Neuron (in vitro differentiated cells): ENCODE data around the gene CALHM5.
"Not testable (repeated sequence)": the region's sequence is repeated elsewhere in the genome, so short reads cannot be mapped to it uniquely, and the experiment has no call there.

Experiments used
- H2AFZ ChIP-seq: one replicate; pipeline ENCODE4 v1.6.1; 2013; ENCODE audit warnings: low read depth, mild to moderate bottlenecking, inconsistent platforms, low read length, moderate library complexity
- H3K27me3 ChIP-seq: one replicate; pipeline ENCODE4 v1.6.1; 2013; ENCODE audit warnings: low read length; ENCODE audit not compliant: insufficient read depth
- H3K36me3 ChIP-seq: one replicate; pipeline ENCODE4 v1.6.1; 2013; ENCODE audit warnings: low read length; ENCODE audit not compliant: insufficient read depth
- H3K4me1 ChIP-seq: one replicate; pipeline ENCODE4 v1.6.1; 2013; ENCODE audit warnings: low read length; ENCODE audit not compliant: insufficient read depth
- H3K4me3 ChIP-seq: 2 replicates; pipeline ENCODE4 v1.5.1; 2013; ENCODE audit warnings: mild to moderate bottlenecking, low read length, moderate library complexity
- H3K9me3 ChIP-seq: one replicate; pipeline ENCODE4 v1.6.1; 2013; ENCODE audit warnings: low read length

The CALHM5 gene

GRCh38 chr6:116483616-116484015 lies 27.8 kb upstream of the CALHM5 start:
- no peaks in the 10 kb centered on the region for H3K36me3 ChIP-seq
- H3K27me3 ChIP-seq, result no peaks in the 10 kb centered on the region
- H3K4me1 ChIP-seq, result no peaks in the 10 kb centered on the region
- H3K4me3 ChIP-seq, result no peak overlapping the region
- no peak overlapping the region for H2AFZ ChIP-seq
- H3K9me3 ChIP-seq, result no peaks in the 10 kb centered on the region

- Histone ChIP-seq H2AFZ (no peak overlapping the region), H3K4me3 (no peak overlapping the region), H3K9me3 (no peaks in the 10 kb centered on the region), H3K4me1 (no peaks in the 10 kb centered on the region), H3K36me3 (no peaks in the 10 kb centered on the region), H3K27me3 (no peaks in the 10 kb centered on the region)
These were observed 25.8 kb upstream of the CALHM5 start for GRCh38 chr6:116485559-116486184.

GRCh38 chr6:116491610-116492330 lies 19.7 kb upstream of the CALHM5 start:
- Histone ChIP-seq H3K27me3 (no peaks in the 10 kb centered on the region), H3K36me3 (no peaks in the 10 kb centered on the region), H3K4me1 (peaks cover 22% of the 10 kb centered on the region), H3K9me3 (no peaks in the 10 kb centered on the region), H2AFZ (peak overlapping the region; percentile 27), H3K4me3 (peak overlapping the region; percentile 13)

GRCh38 chr6:116492331-116493067 lies 18.9 kb upstream of the CALHM5 start:
- peak overlapping the region; percentile 27 for H2AFZ ChIP-seq
- H3K9me3 ChIP-seq, result no peaks in the 10 kb centered on the region
- peaks cover 23% of the 10 kb centered on the region for H3K4me1 ChIP-seq
- no peaks in the 10 kb centered on the region for H3K36me3 ChIP-seq
- H3K27me3 ChIP-seq, result no peaks in the 10 kb centered on the region
- peak overlapping the region; percentile 13 for H3K4me3 ChIP-seq

GRCh38 chr6:116495161-116495560 lies 16.3 kb upstream of the CALHM5 start:
- H3K9me3 ChIP-seq, H3K36me3 ChIP-seq, H2AFZ ChIP-seq, H3K4me3 ChIP-seq, H3K27me3 ChIP-seq: not testable (repeated sequence)
- peaks cover 23% of the 10 kb centered on the region for H3K4me1 ChIP-seq

GRCh38 chr6:116497113-116497676 lies 14.2 kb upstream of the CALHM5 start:
- H3K27me3 ChIP-seq, result no peaks in the 10 kb centered on the region
- H3K9me3 ChIP-seq, result no peaks in the 10 kb centered on the region
- no peak overlapping the region for H3K4me3 ChIP-seq
- H3K36me3 ChIP-seq, result no peaks in the 10 kb centered on the region
- peaks cover 13% of the 10 kb centered on the region for H3K4me1 ChIP-seq
- no peak overlapping the region for H2AFZ ChIP-seq

- Histone ChIP-seq H3K4me3 (no peak overlapping the region), H3K36me3 (no peaks in the 10 kb centered on the region), H3K4me1 (peaks cover 4% of the 10 kb centered on the region), H2AFZ (no peak overlapping the region), H3K27me3 (no peaks in the 10 kb centered on the region), H3K9me3 (no peaks in the 10 kb centered on the region)
These were observed 10.4 kb upstream of the CALHM5 start for GRCh38 chr6:116500969-116501433.

- Histone ChIP-seq H3K36me3 (no peaks in the 10 kb centered on the region), H3K27me3 (no peaks in the 10 kb centered on the region), H3K4me3 (no peak overlapping the region), H2AFZ (no peak overlapping the region), H3K9me3 (no peaks in the 10 kb centered on the region), H3K4me1 (no peaks in the 10 kb centered on the region)
These were observed 4.1 kb upstream of the CALHM5 start for GRCh38 chr6:116507324-116507723.

- no peak overlapping the region for H3K4me3 ChIP-seq
- H3K4me1 ChIP-seq, result peaks cover 9% of the 10 kb centered on the region
- no peaks in the 10 kb centered on the region for H3K36me3 ChIP-seq
- H3K27me3 ChIP-seq, result no peaks in the 10 kb centered on the region
- H3K9me3 ChIP-seq, result no peaks in the 10 kb centered on the region
- H2AFZ ChIP-seq, result no peak overlapping the region
These were observed 2.9 kb upstream of the CALHM5 start for GRCh38 chr6:116508527-116508926.

- peak overlapping the region; percentile 69 for H2AFZ ChIP-seq
- H3K9me3 ChIP-seq, result peaks cover 3% of the 10 kb centered on the region
- H3K4me1 ChIP-seq, result peaks cover 16% of the 10 kb centered on the region
- H3K36me3 ChIP-seq, result peaks cover 14% of the 10 kb centered on the region
- peak overlapping the region; percentile 60 for H3K4me3 ChIP-seq
- H3K27me3 ChIP-seq, result no peaks in the 10 kb centered on the region
These were observed 696 bp downstream of the CALHM5 start for GRCh38 chr6:116512111-116512559.

GRCh38 chr6:116512734-116513133 lies 1.3 kb downstream of the CALHM5 start:
- peaks cover 14% of the 10 kb centered on the region for H3K36me3 ChIP-seq
- H3K9me3 ChIP-seq, result peaks cover 3% of the 10 kb centered on the region
- H2AFZ ChIP-seq, result peak overlapping the region; percentile 69
- H3K27me3 ChIP-seq, result no peaks in the 10 kb centered on the region
- H3K4me1 ChIP-seq, result peaks cover 22% of the 10 kb centered on the region
- H3K4me3 ChIP-seq, result peak overlapping the region; percentile 60

GRCh38 chr6:116513224-116513875 lies 1.9 kb downstream of the CALHM5 start:
- no peaks in the 10 kb centered on the region for H3K27me3 ChIP-seq
- H2AFZ ChIP-seq, result no peak overlapping the region
- H3K36me3 ChIP-seq, result peaks cover 14% of the 10 kb centered on the region
- peaks cover 22% of the 10 kb centered on the region for H3K4me1 ChIP-seq
- peaks cover 3% of the 10 kb centered on the region for H3K9me3 ChIP-seq
- peak overlapping the region; percentile 60 for H3K4me3 ChIP-seq
